HG03066 (cell line): ENCODE data around the gene CYP19A1.

Experiments
- ATAC-seq: cut with Tn5 transposase; IDR thresholded peaks from one replicate; pipeline ENCODE4 v1.9.1; 2021; ENCODE audit warnings: low read depth; ENCODE audit not compliant: unreplicated experiment

CYP19A1 gene

GRCh38 chr15:51338496-51338895, at the start of gene CYP19A1:
Gene CYP19A1, minus strand, starts transcription at chr15:51338596. Its CDS starts 95,684 bp downstream, at chr15:51242912.
- no peak for ATAC-seq

- ATAC-seq = no peak
Measured at GRCh38 chr15:51387699-51388041, 49.3 kb upstream of the CYP19A1 start.

- no peak for ATAC-seq
Measured at GRCh38 chr15:51386960-51387698, 48.7 kb upstream of the CYP19A1 start.

- no peak for ATAC-seq
Measured at GRCh38 chr15:51386486-51386885, 48.1 kb upstream of the CYP19A1 start.

- ATAC-seq = no peak
Measured at GRCh38 chr15:51386029-51386428, 47.6 kb upstream of the CYP19A1 start.

- no peak for ATAC-seq
Measured at GRCh38 chr15:51382787-51383186, 44.4 kb upstream of the CYP19A1 start.

GRCh38 chr15:51380999-51381806, 42.8 kb upstream of the CYP19A1 start:
- ATAC-seq = peak; percentile 80

GRCh38 chr15:51379390-51379789, 41.0 kb upstream of the CYP19A1 start:
- ATAC-seq = no peak

- no peak for ATAC-seq
Measured at GRCh38 chr15:51378406-51378805, 40.0 kb upstream of the CYP19A1 start.

- no peak for ATAC-seq
Measured at GRCh38 chr15:51377038-51377786, 38.8 kb upstream of the CYP19A1 start.

- ATAC-seq = no peak
Measured at GRCh38 chr15:51375966-51376640, 37.7 kb upstream of the CYP19A1 start.

- no peak for ATAC-seq
Measured at GRCh38 chr15:51374131-51374530, 35.7 kb upstream of the CYP19A1 start.

- ATAC-seq = no peak
Measured at GRCh38 chr15:51371266-51371665, 32.9 kb upstream of the CYP19A1 start.

- no peak for ATAC-seq
Measured at GRCh38 chr15:51369451-51369761, 31.0 kb upstream of the CYP19A1 start.

GRCh38 chr15:51368751-51369450, 30.5 kb upstream of the CYP19A1 start:
- ATAC-seq = no peak

- ATAC-seq = no peak
Measured at GRCh38 chr15:51368307-51368706, 29.9 kb upstream of the CYP19A1 start.

- ATAC-seq = no peak
Measured at GRCh38 chr15:51367322-51367976, 29.1 kb upstream of the CYP19A1 start.

GRCh38 chr15:51366920-51367319, 28.5 kb upstream of the CYP19A1 start:
- ATAC-seq = no peak

- ATAC-seq = no peak
Measured at GRCh38 chr15:51366071-51366470, 27.7 kb upstream of the CYP19A1 start.

- no peak for ATAC-seq
Measured at GRCh38 chr15:51365417-51365816, 27.0 kb upstream of the CYP19A1 start.
